SJCRH30 (cell line): Measurements from ENCODE around the gene TEDC1. TPM values are rescaled to one million over a fixed set of nuclear protein-coding genes. Genes with fewer than 3 reads are reported as not detected.

ENCODE experiments used
- DNase-seq, 2 experiments: peaks; one replicate each; pipeline ENCODE4 v3.0.0-alpha.2; 2015 to 2020
- H3K27ac ChIP-seq: fragments of 250-450 bp; sonication (Bioruptor Pico); 2 replicates; pipeline ENCODE4 v1.5.1; 2020; ENCODE audit warnings: mild to moderate bottlenecking, moderate library complexity
- H3K27me3 ChIP-seq: fragments of 250-450 bp; sonication (Bioruptor Pico); 2 replicates; pipeline ENCODE4 v1.5.1; 2020; ENCODE audit warnings: mild to moderate bottlenecking, moderate library complexity
- H3K36me3 ChIP-seq: fragments of 250-450 bp; sonication (Bioruptor Pico); 2 replicates; pipeline ENCODE4 v1.5.1; 2020; ENCODE audit warnings: mild to moderate bottlenecking, moderate library complexity
- H3K4me1 ChIP-seq: fragments of 250-450 bp; sonication (Bioruptor Pico); 2 replicates; pipeline ENCODE4 v1.5.1; 2020; ENCODE audit warnings: mild to moderate bottlenecking, moderate library complexity
- H3K4me3 ChIP-seq: fragments of 250-450 bp; sonication (Bioruptor Pico); 2 replicates; pipeline ENCODE4 v1.5.1; 2020; ENCODE audit warnings: mild to moderate bottlenecking, moderate library complexity
- H3K9me3 ChIP-seq: fragments of 250-450 bp; sonication (Bioruptor Pico); replicated peaks from 2 replicates; pipeline ENCODE4 v1.5.1; 2020; ENCODE audit warnings: mild to moderate bottlenecking, moderate library complexity
- total RNA-seq: library from RNA; depleted of rRNA; stranded (reverse); fragments of >200 nt; shearing (Covaris generic); gene quantifications from 2 replicates; pipeline ENCODE4 v1.2.3, GENCODE V29; 2014; rRNA removed

The TEDC1 gene, protein sequence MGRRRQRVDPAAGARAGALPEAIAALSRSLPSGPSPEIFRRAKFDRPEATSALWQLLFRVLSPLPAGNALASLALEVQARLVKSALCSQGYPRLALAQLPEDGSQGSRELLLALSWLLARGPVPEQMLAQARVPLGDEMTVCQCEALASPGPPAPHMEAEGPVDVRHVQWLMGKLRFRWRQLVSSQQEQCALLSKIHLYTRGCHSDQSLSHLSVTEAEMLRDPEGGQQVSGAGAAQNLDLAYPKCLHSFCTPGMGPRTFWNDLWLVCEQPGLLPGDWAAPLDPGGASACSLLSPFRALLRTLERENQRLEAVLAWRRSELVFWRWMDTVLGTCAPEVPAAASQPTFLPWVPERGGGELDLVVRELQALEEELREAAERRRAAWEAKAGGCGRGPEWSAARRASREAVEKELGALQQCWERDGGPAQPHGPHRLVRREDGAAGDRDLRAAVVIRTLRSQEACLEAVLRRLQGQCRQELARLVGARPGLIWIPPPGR
- 30.9 and 37.4 TPM in 2 replicates for total RNA-seq

DNA sequence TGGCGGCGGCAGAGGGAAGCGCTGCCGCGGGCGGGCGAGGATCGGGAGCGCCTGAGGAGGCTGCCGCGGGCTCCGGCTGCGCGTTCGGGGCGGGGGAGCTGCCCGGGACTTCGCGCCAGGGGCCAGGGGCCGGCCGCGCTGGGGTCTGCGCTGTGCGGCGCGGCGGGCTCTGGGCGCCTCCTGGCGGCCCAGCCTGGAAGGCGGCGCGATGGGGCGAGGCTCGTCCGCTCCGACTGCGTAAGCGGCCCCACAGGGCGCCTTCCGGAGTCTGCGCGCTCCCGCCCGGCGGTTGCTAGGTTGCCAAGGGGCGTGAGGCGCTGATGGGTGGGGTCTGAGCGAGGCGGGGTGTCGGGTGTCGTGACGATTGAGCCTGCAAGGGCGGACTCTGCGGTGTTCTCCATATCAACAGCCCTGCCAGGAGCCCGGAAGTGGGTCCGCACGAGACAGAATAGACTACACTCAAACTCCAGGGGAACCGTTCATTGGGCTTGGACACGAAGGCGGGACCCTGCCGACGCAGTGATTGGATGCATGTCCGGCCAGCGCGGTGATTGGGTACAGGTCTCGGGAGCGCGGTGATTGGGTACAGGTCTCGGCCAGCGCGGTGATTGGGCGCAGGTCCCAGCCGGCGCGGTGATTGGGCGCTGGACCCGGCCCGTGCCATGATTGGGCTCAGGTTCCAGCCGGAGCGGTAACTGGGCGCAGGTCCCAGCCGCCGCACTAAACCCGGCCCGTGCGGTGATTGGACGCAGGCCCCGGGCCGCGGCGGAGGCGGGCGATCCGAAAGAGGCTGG, at the start of gene TEDC1:
TEDC1 (plus strand) TSS at position 675 of the 794 bp plus-strand sequence. CDS start 130 bp downstream, outside the sequence.
- peak within 1 kb of the TSS; percentile 72 for H3K27ac ChIP-seq
- H3K9me3 ChIP-seq: no peaks in the 10 kb centered on the region
- peak; percentile 100 for DNase-seq
- H3K27me3 ChIP-seq: no peaks in the 10 kb centered on the region
- no peaks in the 10 kb centered on the region; the same call in 1 of the 2 replicates for H3K36me3 ChIP-seq
- peaks cover 8% of the 10 kb centered on the region; the same call in 1 of the 2 replicates for H3K4me1 ChIP-seq
- peak within 1 kb of the TSS; percentile 91 for H3K4me3 ChIP-seq

DNA sequence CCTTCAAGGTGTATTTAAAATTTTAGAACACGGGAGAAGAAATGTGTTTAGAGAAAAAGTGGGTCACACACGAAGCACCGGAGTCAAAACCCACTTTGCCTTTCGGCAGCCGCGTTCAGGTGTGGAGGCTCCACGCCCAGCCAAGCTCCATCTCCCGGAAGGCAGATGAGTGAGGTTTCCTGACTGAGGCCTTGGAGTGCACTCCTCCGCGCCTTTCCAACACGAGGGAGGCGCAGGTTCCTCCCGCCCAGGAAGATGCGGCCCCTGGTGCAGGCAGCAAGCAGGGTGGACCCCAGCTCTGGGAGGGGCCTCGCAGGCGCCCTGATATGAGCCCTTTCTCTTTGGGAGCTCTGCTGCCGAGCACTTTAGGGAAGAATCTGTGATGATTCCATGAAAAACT, 48.9 kb upstream of the TEDC1 start:
- Histone ChIP-seq H3K4me3 (no peak overlapping the region), H3K27ac (no peak overlapping the region), H3K27me3 (no peaks in the 10 kb centered on the region), H3K9me3 (no peaks in the 10 kb centered on the region), H3K4me1 (peaks cover 7% of the 10 kb centered on the region), H3K36me3 (peaks cover 39% of the 10 kb centered on the region)
- DNase-seq: no peak

DNA sequence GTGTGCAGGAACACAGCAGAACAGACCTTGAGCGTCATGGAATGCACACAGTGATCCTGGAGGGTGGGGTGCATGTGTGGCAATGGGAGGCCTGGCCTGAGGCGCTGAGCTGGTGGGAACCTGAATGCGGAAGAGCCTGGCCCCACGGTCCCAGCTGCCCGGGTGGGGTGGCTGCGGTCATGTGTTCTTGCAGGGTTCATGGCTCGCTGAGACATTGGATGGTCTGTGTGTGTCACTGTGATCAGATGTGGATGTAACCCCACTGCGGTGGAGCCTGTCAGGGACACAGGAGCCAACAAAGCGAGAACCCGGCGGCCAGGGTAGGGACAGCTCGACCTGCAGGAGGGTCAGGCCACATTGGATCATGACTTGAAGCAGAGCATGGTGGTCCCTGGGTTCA, 48.2 kb upstream of the TEDC1 start:
- H3K36me3 ChIP-seq: peaks cover 39% of the 10 kb centered on the region
- DNase-seq: no peak
- H3K9me3 ChIP-seq: no peaks in the 10 kb centered on the region
- no peak overlapping the region for H3K27ac ChIP-seq
- no peaks in the 10 kb centered on the region for H3K27me3 ChIP-seq
- H3K4me1 ChIP-seq: peaks cover 14% of the 10 kb centered on the region
- no peak overlapping the region for H3K4me3 ChIP-seq

DNA sequence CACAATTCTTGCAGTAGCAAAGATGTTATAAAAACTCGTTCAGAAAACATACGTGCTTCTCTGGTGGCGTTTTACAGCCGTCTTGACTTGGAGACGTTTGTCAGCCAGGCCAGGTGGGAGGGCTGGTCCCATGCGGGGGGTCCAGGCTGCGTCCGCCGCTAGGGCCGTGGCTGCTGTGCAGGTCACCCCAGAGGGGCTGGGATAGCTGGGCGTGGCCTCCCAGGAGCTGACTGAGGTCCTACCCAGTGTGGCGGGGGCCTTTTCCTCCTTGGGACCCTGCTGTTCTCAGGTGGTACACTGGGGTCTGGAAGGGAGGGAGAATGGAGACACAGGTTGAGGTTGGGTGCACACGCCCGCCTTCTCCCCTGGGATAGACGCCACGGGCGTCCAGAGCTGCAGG, 46.2 kb upstream of the TEDC1 start:
- no peaks in the 10 kb centered on the region for H3K9me3 ChIP-seq
- DNase-seq: no peak
- H3K4me1 ChIP-seq: peaks cover 21% of the 10 kb centered on the region
- peaks cover 37% of the 10 kb centered on the region for H3K36me3 ChIP-seq
- H3K27ac ChIP-seq: no peak overlapping the region
- H3K27me3 ChIP-seq: no peaks in the 10 kb centered on the region
- H3K4me3 ChIP-seq: no peak overlapping the region

DNA sequence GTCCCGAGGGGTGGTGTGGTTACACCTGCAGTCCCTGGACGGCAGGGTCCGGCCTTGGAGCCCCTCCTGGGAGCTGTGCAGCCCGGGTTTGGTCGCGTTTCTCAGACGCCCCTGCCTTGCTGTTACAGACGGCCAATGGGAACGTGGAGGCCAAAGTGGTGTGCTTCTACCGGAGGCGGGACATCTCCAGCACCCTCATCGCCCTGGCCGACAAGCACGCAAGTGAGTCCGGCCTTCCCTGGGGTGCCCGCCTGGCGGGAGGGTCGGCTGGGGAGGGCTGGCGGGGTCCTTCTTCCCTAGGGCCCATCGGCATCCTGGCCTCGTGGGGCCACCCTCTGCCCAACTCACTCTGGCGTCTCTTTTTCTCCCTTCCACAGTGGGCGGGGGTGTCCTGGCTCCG, 45.8 kb upstream of the TEDC1 start:
- H3K27me3 ChIP-seq: no peaks in the 10 kb centered on the region
- H3K9me3 ChIP-seq: no peaks in the 10 kb centered on the region
- no peak for DNase-seq
- no peak overlapping the region for H3K4me3 ChIP-seq
- H3K27ac ChIP-seq: no peak overlapping the region
- peaks cover 21% of the 10 kb centered on the region for H3K4me1 ChIP-seq
- peaks cover 40% of the 10 kb centered on the region for H3K36me3 ChIP-seq

DNA sequence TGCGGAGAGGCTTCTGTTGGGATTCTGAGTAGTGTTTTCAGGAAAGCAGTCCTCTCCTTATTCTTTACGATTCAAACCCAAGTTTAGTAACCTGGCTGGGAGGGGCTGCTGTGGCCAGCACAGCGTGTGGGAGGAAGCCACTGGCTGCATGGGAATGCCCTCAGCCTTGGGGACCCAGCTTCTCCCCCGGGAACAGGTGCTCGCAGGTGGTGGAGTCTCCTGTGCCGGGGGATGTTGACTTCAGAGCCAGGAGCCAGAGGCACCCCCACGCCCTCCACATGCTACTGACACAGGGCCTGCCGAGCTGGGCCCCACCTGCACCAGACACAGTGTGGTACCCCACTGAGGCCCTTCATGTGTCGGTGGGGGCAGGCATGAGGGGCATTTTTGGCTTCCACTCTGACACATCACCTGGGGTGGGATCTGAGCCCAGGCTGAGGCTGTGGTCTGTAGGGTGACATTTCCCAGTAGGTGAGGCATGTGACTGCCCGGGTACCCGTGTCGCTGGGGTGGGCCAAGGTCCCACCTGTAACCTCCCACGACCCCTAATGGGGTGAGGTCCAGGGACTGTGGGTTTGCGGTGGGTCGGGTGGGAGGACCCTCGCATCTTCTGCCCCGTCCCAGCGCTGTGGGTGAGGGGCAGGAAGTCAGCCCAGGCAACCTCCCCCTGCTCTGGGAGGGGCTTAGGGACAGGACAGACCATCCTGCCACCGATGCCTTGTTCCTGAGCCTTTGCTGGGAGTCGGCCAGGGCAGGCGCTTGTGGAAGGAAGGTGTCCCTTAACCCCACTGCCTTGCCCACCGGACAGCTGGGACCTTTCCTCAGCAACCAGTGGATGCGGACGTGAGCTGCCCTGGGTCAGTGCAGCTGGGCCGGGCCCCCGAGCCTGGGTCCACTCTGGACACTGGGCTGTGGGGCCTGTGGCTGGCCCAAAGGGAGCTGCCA, 44.9 kb upstream of the TEDC1 start:
- H3K4me3 ChIP-seq: no peak overlapping the region
- H3K27ac ChIP-seq: no peak overlapping the region
- peaks cover 35% of the 10 kb centered on the region for H3K36me3 ChIP-seq
- H3K9me3 ChIP-seq: no peaks in the 10 kb centered on the region
- no peaks in the 10 kb centered on the region for H3K27me3 ChIP-seq
- no peak for DNase-seq
- peaks cover 21% of the 10 kb centered on the region for H3K4me1 ChIP-seq

DNA sequence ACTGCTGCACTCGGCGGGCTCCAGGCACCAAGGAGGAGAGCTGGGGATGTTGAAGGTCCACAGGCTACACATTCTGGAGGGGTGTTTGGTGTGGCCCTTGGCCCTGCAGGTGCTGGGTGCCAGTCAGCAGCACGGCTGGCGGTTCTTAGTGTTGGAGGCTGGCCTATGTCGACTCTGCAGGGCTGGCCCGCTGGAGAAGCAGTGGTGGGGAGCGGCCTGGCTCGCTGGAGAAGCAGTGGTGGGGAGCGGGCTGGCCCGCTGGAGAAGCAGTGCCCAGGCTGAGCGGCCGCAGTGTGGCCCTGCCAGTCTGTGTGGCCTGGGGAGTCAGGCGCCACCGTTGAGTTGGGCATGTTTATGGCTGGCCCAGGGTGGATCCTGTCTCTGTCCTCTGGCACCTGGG, 44.1 kb upstream of the TEDC1 start:
- Histone ChIP-seq H3K36me3 (peaks cover 34% of the 10 kb centered on the region), H3K27me3 (no peaks in the 10 kb centered on the region), H3K9me3 (no peaks in the 10 kb centered on the region), H3K27ac (peak overlapping the region; percentile 1; the same call in 1 of the 2 replicates), H3K4me3 (no peak overlapping the region), H3K4me1 (peaks cover 21% of the 10 kb centered on the region)
- DNase-seq: no peak

DNA sequence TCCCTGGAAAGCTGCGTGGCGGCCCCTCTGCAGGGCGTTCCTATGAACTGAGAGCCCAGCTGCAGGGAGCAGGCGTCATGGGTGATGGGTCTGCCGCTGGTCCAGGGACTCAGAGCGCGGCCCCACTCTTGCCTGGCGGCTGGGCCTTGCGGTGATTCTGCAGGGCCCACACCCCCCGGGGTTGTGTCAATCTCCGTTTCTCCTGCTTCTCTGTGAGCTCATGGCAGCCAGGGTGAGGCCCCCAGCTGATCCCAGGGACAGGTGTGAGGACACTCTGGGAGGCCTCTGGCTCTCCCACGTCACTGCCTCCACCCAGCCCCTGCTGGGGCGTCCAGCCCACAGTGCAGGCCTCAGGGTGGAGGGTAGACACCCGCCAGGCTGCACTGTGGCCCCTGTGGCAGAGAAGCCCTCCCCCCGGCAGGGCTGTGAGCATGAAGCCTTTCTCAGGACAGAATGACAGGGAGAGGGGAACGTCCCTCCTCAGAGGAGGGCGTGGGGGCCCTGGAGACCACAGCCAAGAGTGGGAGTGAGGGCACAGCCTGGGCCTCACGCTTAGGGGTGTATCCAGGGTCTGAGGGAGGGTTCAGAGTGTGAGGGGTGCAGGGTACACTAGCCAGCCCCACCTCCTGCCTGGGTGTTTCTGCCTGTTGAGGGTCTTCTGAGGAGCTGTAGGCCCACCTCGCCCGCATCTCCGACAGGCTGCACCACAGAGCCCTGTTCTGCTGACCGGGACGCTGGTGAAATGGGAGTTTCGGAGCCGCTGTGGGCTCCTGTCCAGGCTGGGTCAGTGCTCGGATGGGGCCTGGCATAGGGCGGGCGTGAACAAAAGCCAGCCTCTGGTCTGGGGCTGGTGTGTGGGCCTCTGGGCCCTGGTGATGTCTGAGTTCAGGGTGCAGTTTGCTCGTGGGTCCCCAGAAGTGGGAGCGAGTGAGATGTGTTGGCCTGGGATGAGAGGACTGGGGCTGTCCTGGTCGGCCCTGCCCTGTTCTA, 43.1 kb upstream of the TEDC1 start:
- Histone ChIP-seq H3K36me3 (peaks cover 36% of the 10 kb centered on the region), H3K4me3 (no peak overlapping the region), H3K9me3 (no peaks in the 10 kb centered on the region), H3K4me1 (peaks cover 21% of the 10 kb centered on the region), H3K27me3 (no peaks in the 10 kb centered on the region), H3K27ac (peak overlapping the region; percentile 28)
- DNase-seq: peak; percentile 91

DNA sequence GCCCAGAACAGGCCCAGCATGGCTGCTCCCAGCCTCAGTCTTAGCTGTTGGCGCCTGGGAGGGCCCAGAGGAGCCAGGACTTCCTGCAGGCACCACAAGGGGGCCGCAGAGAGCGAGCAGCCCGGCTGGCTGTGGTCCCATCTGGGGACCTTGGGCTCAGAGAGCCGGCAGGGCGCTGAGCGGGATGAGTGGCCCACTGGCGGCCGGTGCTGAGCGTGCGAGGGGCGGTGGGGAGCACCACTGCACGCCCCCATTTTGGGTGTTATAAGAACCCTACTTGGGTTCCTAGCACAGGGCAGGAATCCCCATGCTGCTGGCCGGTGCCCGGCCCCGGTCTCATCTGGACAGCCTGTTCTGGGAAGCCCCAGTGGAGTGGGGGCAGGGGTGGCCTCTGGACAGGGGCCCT, 42.3 kb upstream of the TEDC1 start:
- Histone ChIP-seq H3K27ac (no peak overlapping the region), H3K36me3 (peaks cover 32% of the 10 kb centered on the region)
- DNase-seq: peak; percentile 43 to 61

DNA sequence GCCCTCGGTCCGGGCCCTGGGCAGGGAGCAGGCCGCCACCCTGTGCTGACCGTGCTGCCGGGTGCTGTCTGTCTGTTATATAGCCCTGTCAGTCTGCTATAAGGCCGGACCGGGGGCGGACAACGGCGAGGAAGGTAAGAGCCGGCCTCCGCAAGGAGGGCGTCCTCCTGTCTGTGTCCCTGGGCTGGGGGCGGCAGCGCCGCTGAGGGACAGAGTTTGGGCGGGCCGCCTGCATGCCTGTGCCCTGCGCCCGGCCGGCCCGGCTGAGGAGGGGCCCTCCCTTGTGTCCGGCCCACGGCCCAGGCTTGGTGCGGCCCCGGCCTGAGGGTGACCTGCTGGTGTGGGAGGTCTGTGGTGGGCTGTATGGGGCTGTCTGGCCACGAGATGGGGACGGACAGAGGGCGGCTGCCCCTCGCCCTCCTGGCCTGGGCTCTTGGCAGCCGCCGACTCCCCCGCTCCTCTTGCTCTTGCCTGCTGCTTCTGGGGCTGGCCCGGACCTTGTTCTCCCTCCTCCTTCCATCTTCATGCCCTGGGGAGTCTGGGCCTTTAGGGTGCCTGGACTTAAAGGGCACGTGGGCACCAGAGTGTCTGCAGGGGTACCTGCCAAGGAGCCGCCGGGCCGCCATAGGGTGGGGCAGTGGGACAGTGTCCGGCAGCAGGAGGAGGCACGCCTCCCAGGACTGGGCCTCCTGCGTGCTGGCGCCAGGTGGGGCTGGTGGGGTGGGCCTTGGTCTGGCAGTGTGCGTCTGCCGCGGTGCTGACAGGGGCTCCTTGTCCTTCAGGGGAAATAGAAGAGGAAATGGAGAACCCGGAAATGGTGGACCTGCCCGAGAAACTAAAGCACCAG, 41.5 kb upstream of the TEDC1 start:
- Histone ChIP-seq H3K4me3 (no peak overlapping the region), H3K27ac (no peak overlapping the region), H3K27me3 (no peaks in the 10 kb centered on the region), H3K4me1 (peaks cover 21% of the 10 kb centered on the region), H3K36me3 (peaks cover 36% of the 10 kb centered on the region), H3K9me3 (no peaks in the 10 kb centered on the region)
- DNase-seq: no peak

More for the DNA sequence above, 42.3 kb upstream of the TEDC1 start:
- H3K9me3 ChIP-seq: no peaks in the 10 kb centered on the region
- H3K27me3 ChIP-seq: no peaks in the 10 kb centered on the region
- H3K4me3 ChIP-seq: no peak overlapping the region
- H3K4me1 ChIP-seq: peaks cover 21% of the 10 kb centered on the region

DNA sequence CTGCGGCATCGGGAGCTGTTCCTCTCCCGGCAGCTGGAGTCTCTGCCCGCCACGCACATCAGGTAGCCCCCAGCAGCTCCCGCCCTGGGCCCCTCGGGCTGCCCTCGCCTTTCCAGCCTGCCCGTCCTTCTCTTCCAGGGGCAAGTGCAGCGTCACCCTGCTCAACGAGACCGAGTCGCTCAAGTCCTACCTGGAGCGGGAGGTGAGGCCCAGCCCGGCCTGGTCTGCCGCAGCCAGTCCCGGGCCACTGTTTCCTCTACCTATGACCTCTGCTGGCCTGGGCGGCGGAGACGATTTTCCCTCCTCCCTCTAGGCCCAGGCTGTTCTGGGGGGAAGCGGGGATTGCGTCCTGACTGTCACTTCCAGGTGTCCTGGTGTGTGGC, 40.9 kb upstream of the TEDC1 start:
- Histone ChIP-seq H3K9me3 (no peaks in the 10 kb centered on the region), H3K36me3 (peaks cover 42% of the 10 kb centered on the region), H3K4me3 (no peak overlapping the region), H3K4me1 (peaks cover 21% of the 10 kb centered on the region), H3K27ac (no peak overlapping the region), H3K27me3 (no peaks in the 10 kb centered on the region)
- DNase-seq: no peak

DNA sequence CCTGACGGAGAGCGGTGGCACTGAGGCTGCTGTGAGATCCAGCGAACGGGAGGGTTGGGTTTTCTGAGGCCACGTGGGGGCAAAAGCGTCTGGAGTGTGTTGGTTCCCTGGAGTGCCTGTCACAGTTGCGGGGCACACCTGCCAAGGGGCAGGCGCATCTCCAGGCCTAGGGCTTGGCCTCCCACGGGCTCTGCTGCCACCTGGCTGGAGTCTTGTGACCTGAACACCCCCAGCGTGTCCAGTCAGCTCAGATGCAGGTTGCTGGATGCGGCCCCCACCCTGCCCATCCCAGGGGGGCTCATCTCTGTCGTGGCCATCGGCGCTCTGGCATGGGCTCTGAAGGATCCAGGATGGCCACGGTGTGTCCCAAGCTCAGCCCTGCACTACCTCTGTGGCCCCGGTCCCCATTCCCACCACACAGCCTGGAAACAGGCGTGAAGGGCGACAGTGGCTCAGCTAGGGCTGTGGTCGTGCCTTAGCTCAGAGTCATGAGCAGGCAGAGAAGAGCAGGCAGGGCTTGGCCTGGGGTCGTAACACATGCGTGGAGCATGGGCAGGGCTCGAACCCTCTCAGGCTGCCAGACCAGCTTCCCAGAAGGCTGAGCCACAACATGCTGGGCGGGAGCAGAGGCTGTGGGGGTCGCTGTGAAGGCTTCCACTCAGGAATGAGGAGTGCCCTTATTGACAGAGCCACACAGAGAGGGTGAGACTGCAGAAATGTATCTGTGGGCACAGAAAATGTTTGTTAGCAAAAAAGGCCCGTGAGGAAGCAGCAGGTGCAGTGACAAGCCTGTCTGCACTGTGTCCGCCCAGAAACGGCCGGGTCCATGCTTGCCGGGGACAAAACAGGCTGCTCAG, 40.0 kb upstream of the TEDC1 start:
- Histone ChIP-seq H3K4me1 (peaks cover 21% of the 10 kb centered on the region), H3K9me3 (no peaks in the 10 kb centered on the region), H3K36me3 (peaks cover 49% of the 10 kb centered on the region), H3K4me3 (no peak overlapping the region), H3K27me3 (no peaks in the 10 kb centered on the region), H3K27ac (no peak overlapping the region)
- DNase-seq: no peak
